HepG2 (cell line): ENCODE data around the gene MYL11. TPM values are rescaled to one million over a fixed set of nuclear protein-coding genes. Genes with fewer than 3 reads are reported as not detected.

ENCODE experiments used
- ATAD3A ChIP-seq: sonication (generic); formaldehyde crosslinking; IDR thresholded peaks from 2 replicates; pipeline ENCODE4 v1.4.0; 2020; ENCODE audit warnings: missing genetic modification reagents
- HNRNPL ChIP-seq: fragments of 200-400 bp; formaldehyde crosslinking; IDR thresholded peaks from 2 replicates; pipeline ENCODE4 v1.6.1; 2017; ENCODE audit warnings: mild to moderate bottlenecking, low read depth, low read length
- KMT2A ChIP-seq: sonication (generic); formaldehyde crosslinking; IDR thresholded peaks from 2 replicates; pipeline ENCODE4 v1.4.0; 2020; ENCODE audit warnings: missing genetic modification reagents
- MED8 ChIP-seq: sonication (generic); formaldehyde crosslinking; IDR thresholded peaks from 2 replicates; pipeline ENCODE4 v1.8.1; 2023; ENCODE audit warnings: mild to moderate bottlenecking, missing genetic modification reagents; ENCODE audit not compliant: insufficient replicate concordance
- MTF2 ChIP-seq: sonication (generic); formaldehyde crosslinking; IDR thresholded peaks from 2 replicates; pipeline ENCODE4 v1.5.0; 2020; ENCODE audit warnings: missing genetic modification reagents, borderline replicate concordance
- NCOA5 ChIP-seq: sonication (generic); formaldehyde crosslinking; IDR thresholded peaks from 2 replicates; pipeline ENCODE4 v1.4.0; 2020; ENCODE audit warnings: missing genetic modification reagents
- NKX3-1 ChIP-seq: sonication (generic); formaldehyde crosslinking; IDR thresholded peaks from 2 replicates; pipeline ENCODE4 v1.5.0; 2020; ENCODE audit warnings: missing genetic modification reagents
- PAWR ChIP-seq: sonication (generic); formaldehyde crosslinking; IDR thresholded peaks from 2 replicates; pipeline ENCODE4 v1.4.0; 2020; ENCODE audit warnings: missing genetic modification reagents, mild to moderate bottlenecking, borderline replicate concordance
- POLR2AphosphoS5 ChIP-seq: IDR thresholded peaks from 2 replicates; pipeline ENCODE4 v1.6.1; 2012; ENCODE audit warnings: low read depth, low read length
- TBX2 ChIP-seq: sonication (generic); formaldehyde crosslinking; IDR thresholded peaks from 2 replicates; pipeline ENCODE4 v1.5.0; 2020; ENCODE audit warnings: missing genetic modification reagents, mild to moderate bottlenecking, borderline replicate concordance
- ZC3H4 ChIP-seq: sonication (generic); formaldehyde crosslinking; IDR thresholded peaks from 2 replicates; pipeline ENCODE4 v1.4.0; 2020; ENCODE audit warnings: missing genetic modification reagents, borderline replicate concordance
- ZNF674 ChIP-seq: sonication (generic); formaldehyde crosslinking; IDR thresholded peaks from 2 replicates; pipeline ENCODE4 v1.5.0; 2020; ENCODE audit warnings: low read depth, mild to moderate bottlenecking, missing genetic modification reagents
- ZNF720 ChIP-seq: sonication (generic); formaldehyde crosslinking; IDR thresholded peaks from 2 replicates; pipeline ENCODE4 v1.4.0; 2020; ENCODE audit warnings: missing genetic modification reagents
- ZSCAN20 ChIP-seq: sonication (generic); formaldehyde crosslinking; IDR thresholded peaks from 2 replicates; pipeline ENCODE4 v1.4.0; 2020; ENCODE audit warnings: missing genetic modification reagents, mild to moderate bottlenecking, borderline replicate concordance
- polyA plus RNA-seq, 8 experiments: library from polyadenylated mRNA; depleted of rRNA in 3 of 8; stranded (reverse) in 7 of 8; unstranded in 1 of 8; fragments of >200 nt; fragmentation: Illumina TruSeq in 4 of 8; extraction: Trizol in 4 of 8; gene quantifications; 2 replicates each; pipeline versions ENCODE4 v1.2.1 to v1.2.3, GENCODE V29; 2011 to 2016; ENCODE audit warnings: low read depth in 4 of 8, missing spikeins in 1 of 8, mixed read lengths in 1 of 8; ENCODE audit not compliant: insufficient read depth in 1 of 8
- total RNA-seq, 5 experiments: library from RNA; depleted of rRNA; stranded (reverse); fragments of >200 nt; fragmentation: Illumina TruSeq; extraction: Trizol; gene quantifications; 2 replicates each; pipeline ENCODE4 v1.2.3, GENCODE V29; 2016; ENCODE audit warnings: low read depth in 1 of 5
- TF ChIP-seq, protein P1 (sequence below): IDR thresholded peaks from 2 replicates; pipeline ENCODE4 v1.6.1; 2016; ENCODE audit warnings: missing biosample characterization, missing genetic modification reagents, low read depth

Gene MYL11
- total and polyA plus RNA-seq, 2 of the 13 experiments (the other 11 are each of a cell fraction or from before 2014, with no cell fraction given), result not detected

DNA sequence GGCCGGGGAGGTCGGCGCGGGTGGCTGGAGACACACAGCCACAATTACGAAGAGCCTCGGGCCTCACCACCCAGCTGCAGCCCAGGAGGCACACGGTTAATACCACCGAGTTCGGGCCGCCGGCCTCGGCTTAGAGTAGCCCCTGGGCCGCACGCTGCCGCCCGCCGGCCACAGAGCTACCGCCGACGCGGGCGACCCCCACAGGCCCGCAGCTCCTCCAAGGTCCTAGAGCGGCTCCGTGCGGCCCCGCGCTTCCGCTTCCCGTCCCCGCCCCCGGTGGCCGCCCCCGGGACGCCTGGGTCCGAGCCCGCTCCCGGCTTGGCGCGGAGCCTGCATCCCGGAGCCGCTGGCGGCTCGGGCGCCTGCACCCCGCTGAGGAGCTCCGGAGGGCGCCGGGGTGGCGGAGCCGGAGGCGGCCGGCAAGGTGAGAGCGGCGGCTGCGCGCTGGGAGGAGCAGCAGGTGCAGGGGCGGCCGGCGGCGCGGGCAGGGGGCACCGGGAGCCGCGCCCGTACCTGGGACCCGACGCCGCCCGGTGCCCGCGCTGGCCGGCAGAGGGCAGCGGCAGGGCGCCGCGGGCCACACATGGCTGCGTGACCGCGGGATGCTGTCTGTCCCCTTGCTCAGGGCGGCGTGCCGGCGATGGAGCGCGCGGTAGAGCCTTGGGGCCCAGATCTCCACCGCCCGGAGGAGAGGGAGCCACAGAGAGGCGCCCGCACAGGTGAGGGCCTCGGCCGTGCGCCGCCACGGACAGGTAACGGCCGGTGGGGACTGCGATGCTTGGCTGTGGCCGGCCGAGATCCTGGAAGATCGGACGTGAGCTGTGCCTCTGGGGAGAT lies 20.8 kb downstream of the MYL11 start, which contains the start of gene ZNF48 (continued):
- TF ChIP-seq, protein P1, sequence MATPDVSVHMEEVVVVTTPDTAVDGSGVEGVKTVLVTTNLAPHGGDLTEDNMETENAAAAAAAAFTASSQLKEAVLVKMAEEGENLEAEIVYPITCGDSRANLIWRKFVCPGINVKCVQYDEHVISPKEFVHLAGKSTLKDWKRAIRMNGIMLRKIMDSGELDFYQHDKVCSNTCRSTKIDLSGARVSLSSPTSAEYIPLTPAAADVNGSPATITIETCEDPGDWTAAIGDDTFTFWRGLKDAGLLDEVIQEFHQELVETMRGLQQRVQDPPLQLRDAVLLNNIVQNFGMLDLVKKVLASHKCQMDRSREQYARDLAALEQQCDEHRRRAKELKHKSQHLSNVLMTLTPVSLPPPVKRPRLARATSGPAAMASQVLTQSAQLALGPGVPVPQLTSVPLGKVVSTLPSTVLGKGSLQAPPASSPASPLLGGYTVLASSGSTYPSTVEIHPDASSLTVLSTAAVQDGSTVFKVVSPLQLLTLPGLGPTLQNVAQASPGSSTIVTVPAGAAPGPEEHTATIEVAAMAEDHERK, result peak; percentile 57; the same call in 1 of the 2 replicates
- peak; percentile 42 for TF ChIP-seq MED8
- no peak for TF ChIP-seq ATAD3A
- no peak for TF ChIP-seq ZNF720 (CRISPR knock-in tag)
- TF ChIP-seq ZSCAN20 (CRISPR knock-in tag), result 0 out of 2 replicates have a peak, but pooled peaks have one; percentile 63
- no peak for TF ChIP-seq NKX3-1 (CRISPR knock-in tag)
- no peak for TF ChIP-seq ZNF674
- no peak for TF ChIP-seq NCOA5 (CRISPR knock-in tag)
- TF ChIP-seq HNRNPL, result 0 out of 2 replicates have a peak, but pooled peaks have one; percentile 20
- peak; percentile 41; the same call in 1 of the 2 replicates for TF ChIP-seq POLR2AphosphoS5
- TF ChIP-seq MTF2 (CRISPR knock-in tag), result no peak; the same call in 1 of the 2 replicates
- TF ChIP-seq ZC3H4 (CRISPR knock-in tag), result no peak
- TF ChIP-seq KMT2A, result peak; percentile 34
- 0 out of 2 replicates have a peak, but pooled peaks have one; percentile 38 for TF ChIP-seq TBX2 (CRISPR knock-in tag)
- no peak; the same call in 1 of the 2 replicates for TF ChIP-seq PAWR (CRISPR knock-in tag)
